ENCODE data around the gene C16orf96. TPM values are rescaled to one million over a fixed set of nuclear protein-coding genes. Genes with fewer than 3 reads are reported as not detected.

C16orf96 gene
- total RNA-seq, 2 experiments from 2014 or later: 0.08 to 0.20 TPM

DNA sequence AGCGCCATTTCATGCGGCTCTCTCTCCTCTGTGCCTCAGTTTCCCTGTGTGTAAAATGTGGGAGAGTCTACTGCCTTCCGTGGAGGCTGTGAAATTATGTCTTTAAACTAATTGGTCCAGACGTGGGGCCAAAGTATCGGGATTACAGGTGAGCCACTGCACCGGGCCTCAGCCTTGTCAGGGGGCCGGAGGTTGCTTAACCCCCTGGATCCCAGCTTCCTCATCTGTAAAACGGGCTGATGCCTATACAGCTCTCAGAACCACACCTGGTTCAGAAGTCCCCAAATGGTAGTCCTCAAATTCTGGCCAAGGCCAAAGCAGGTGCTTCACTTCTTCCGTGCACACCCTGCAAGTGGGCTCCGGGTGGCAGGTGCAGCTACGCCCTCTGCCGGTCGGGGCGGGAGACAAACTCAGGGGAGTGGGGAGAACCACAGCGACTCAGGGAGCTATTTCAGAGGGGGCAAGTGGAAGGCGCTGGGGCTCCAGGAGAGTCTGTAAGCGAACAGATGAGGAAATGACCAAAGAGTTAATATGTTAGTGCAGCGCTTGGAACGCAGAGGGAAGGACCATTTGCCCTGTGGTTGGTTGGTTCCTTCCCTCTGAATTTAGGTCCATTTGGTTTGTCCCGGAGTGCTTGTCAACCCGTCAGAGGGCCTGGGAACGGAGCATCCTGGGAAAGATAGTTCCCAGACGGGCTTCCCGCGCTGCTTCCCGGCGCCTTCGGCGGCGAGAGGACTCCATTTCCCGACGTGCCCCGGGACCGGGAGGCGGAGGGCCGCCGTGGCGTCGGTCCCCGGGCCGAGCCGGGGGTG is 68.1 kb downstream of the C16orf96 start, which contains the start of gene MGRN1:
TSS of gene MGRN1 (plus strand) at position 812 of the 812 bp plus-strand sequence. CDS start 135 bp downstream, outside the sequence.
- no peaks in the 10 kb centered on the region for H3K9me3 Mint-ChIP-seq
- H3K27ac Mint-ChIP-seq: peak within 1 kb of the TSS; percentile 98
- peak; percentile 93 for DNase-seq
- peaks cover 22% of the 10 kb centered on the region for H3K36me3 Mint-ChIP-seq
- H3K4me1 Mint-ChIP-seq: peaks cover 23% of the 10 kb centered on the region
- peak within 1 kb of the TSS; percentile 98 for H3K4me3 Mint-ChIP-seq
- no peaks in the 10 kb centered on the region for H3K27me3 Mint-ChIP-seq

DNA sequence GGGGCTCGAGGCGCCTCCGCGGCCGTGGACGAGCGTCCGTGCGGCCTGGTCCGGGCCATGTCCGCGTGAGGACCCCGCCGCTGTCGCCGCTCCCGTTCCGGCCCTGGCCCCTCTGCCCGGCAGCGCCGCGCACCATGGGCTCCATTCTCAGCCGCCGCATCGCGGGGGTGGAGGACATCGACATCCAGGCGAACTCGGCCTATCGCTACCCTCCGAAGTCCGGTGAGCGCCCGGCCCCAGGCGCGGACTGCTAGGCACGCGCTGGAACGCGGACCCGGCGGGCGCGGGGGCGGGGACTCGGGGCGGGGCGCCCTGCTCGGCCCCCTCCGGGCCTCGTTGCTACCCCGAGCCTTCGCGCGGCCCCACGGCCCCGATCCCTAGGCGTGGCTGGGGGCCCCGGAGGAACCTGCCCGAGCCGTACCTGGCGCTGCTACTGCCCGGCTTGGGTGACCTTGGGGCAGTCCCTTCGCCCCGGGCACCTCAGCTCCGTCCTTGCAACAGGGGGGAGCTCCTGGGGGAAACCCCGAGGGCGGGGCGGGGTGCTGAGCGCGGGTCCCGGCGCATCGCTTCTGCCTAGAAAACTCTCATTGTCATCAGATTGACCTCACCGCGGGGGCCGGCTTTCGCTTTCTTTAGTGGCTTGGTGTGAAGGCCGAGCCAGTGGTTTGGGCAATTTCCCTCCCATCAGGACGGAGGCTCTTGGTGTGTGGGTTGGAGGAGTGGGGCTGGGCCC is 68.9 kb downstream of the C16orf96 start:
- peaks cover 24% of the 10 kb centered on the region for H3K4me1 Mint-ChIP-seq
- no peaks in the 10 kb centered on the region for H3K9me3 Mint-ChIP-seq
- H3K4me3 Mint-ChIP-seq: peak overlapping the region; percentile 98
- no peaks in the 10 kb centered on the region for H3K27me3 Mint-ChIP-seq
- H3K27ac Mint-ChIP-seq: peak overlapping the region; percentile 98
- peak; percentile 89 for DNase-seq
- peaks cover 28% of the 10 kb centered on the region for H3K36me3 Mint-ChIP-seq

DNA sequence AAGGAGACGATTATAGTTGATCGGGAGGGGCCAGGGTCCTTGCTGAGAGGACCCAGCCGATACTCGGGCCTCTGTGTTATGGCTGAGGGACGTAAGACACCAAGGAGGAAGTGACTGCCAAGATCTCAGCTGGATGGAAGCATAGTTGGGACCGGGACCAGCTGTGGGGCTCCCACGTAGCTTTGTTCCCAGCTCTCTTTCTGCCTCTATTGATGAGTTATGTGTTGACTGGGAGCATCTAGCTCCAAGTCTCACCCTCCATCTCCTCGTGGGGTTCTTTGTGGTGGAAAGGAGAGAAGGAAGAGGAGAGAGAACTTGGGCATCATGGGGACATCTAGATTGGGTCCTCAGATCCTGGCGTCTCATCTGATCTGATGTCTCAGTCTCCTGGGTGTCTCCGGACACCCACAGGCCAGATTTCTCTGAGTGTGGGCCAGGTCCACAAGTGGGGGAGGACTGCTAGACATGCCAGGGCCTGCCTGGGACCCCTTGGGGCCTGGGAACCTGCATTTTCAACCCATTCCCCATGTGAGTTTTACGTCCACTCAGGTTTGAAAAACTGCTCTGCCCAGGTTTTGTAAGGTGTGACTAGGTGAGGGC is 69.5 kb downstream of the C16orf96 start:
- H3K27me3 Mint-ChIP-seq: no peaks in the 10 kb centered on the region
- DNase-seq: no peak
- peaks cover 24% of the 10 kb centered on the region for H3K4me1 Mint-ChIP-seq
- H3K36me3 Mint-ChIP-seq: peaks cover 28% of the 10 kb centered on the region
- no peaks in the 10 kb centered on the region for H3K9me3 Mint-ChIP-seq
- H3K4me3 Mint-ChIP-seq: peak overlapping the region; percentile 98
- H3K27ac Mint-ChIP-seq: peak overlapping the region; percentile 98

DNA sequence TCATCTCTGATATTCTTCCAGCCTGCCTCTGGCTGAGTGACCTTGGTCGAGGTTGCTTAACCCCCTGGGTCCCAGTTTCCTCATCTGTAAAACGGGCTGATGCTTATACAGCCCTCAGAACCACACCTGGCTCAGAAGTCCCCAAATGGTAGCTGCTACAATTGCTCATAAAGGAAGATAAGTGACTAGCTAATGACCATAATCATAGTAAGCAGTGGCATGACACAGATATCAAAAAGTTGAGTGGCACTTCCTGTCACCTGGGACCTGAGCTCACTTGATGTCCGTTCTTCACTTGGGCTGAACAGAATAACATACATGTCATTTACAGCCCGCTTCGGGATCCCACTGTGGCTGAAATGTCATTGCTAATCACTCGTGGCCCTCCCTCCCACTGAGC is 70.3 kb downstream of the C16orf96 start:
- Mint-ChIP-seq H3K27me3 (no peaks in the 10 kb centered on the region), H3K36me3 (peaks cover 33% of the 10 kb centered on the region), H3K4me3 (peak overlapping the region; percentile 98), H3K27ac (peak overlapping the region; percentile 98), H3K4me1 (peaks cover 24% of the 10 kb centered on the region), H3K9me3 (peaks cover 1% of the 10 kb centered on the region)
- no peak for DNase-seq

DNA sequence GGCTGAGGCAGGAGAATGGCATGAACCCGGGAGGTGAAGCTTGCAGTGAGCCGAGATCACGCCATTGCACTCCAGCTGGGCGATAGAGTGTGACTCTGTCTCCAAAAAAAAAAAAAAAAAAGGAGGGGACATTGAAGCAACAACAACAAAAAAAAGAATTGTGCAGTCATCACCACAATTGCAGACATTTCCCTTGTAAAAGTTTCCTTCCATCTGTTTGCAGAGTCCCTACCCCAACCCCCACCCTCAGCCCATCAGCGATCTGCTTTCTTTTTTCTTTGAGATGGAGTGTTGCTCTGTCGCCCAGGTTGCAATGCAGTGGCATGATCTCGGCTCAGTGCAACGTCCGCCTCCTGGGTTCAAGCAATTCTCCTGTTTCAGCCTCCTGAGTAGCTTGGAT is 72.1 kb downstream of the C16orf96 start:
- H3K27me3 Mint-ChIP-seq: no peaks in the 10 kb centered on the region
- peaks cover 33% of the 10 kb centered on the region for H3K36me3 Mint-ChIP-seq
- H3K4me1 Mint-ChIP-seq: peaks cover 24% of the 10 kb centered on the region
- H3K4me3 Mint-ChIP-seq: no peak overlapping the region
- H3K27ac Mint-ChIP-seq: no peak overlapping the region
- peaks cover 1% of the 10 kb centered on the region for H3K9me3 Mint-ChIP-seq
- DNase-seq: no peak

DNA sequence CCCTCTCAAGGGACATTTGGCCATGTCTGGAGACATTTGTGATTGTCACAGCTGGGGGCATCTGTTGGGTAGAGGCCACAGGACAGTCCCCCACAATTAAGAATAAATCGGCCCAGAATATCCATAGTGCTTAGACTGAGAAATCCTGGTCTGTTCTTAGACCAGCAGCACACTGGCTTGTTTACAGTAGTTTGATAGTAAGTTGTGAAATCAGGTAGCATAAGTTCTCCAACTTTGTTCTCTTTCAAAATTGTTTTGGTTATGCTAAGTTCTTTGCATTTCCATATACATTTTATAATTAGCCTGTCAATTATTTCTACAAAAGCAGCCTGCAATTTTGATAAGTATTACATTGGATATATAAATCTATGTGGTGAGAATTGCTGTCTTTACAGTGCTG is 75.3 kb downstream of the C16orf96 start:
- Mint-ChIP-seq H3K36me3 (peaks cover 25% of the 10 kb centered on the region), H3K4me1 (peaks cover 10% of the 10 kb centered on the region), H3K27ac (no peak overlapping the region), H3K27me3 (no peaks in the 10 kb centered on the region), H3K9me3 (peaks cover 1% of the 10 kb centered on the region), H3K4me3 (no peak overlapping the region)
- no peak for DNase-seq

DNA sequence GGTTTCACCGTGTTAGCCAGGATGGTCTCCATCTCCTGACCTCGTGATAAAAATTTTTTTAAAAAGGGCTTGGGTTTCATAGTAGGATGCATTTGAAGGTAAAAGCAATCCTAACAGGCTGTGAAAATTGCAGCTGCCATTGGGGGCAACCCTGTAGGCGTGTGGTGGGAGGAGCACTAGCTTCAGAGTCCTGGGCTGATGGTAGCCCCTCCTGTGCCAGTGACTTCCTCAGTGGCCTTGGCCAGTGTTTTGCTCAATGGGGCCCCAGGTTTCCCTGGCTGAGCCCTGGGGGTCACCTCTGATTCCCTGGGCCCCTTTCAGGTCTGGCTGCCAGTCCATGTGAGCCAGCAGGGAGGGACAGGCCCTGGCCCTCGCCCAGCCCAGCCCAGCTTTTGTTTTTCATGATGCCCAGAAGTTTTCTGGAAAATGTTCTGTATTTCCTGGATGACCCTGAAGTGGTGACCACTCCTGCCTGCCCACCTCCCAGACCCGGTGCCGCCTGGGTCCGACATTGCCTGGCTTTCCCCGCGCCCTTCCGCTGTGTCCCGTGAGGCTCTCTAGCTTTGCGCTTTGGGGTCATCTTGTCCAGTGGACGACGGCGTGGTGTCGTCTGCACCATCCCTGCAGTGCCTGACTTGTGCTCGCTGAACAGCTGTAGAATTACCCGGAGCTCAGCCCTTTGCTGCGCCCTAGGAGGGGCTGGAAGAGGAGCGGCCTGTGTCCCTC is 77.9 kb downstream of the C16orf96 start:
- H3K4me1 Mint-ChIP-seq: peaks cover 7% of the 10 kb centered on the region
- H3K27me3 Mint-ChIP-seq: no peaks in the 10 kb centered on the region
- H3K9me3 Mint-ChIP-seq: peaks cover 1% of the 10 kb centered on the region
- no peak for DNase-seq
- no peak overlapping the region for H3K4me3 Mint-ChIP-seq
- H3K27ac Mint-ChIP-seq: no peak overlapping the region
- peaks cover 15% of the 10 kb centered on the region for H3K36me3 Mint-ChIP-seq

DNA sequence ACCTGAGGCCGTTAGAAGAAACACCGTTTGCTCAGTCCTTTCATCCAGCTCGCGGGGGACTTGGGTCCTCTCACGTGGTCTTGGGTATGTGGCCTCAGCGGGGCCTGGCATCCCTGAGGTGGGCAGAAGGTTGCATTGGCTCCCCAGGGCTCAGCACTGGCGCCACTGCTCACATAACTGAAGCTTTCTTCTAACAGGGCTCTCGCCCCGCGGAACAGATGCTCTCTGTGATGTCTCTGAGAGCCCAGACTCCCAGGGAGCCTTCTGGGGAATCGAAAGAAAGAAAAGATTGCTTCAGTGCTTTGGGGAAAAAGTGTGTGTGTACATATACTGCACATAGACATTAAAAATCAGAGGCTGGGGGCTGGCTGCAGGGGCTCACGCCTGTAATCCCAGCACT is 78.6 kb downstream of the C16orf96 start:
- H3K9me3 Mint-ChIP-seq: peaks cover 1% of the 10 kb centered on the region
- H3K4me3 Mint-ChIP-seq: no peak overlapping the region
- H3K36me3 Mint-ChIP-seq: peaks cover 8% of the 10 kb centered on the region
- peaks cover 8% of the 10 kb centered on the region for H3K4me1 Mint-ChIP-seq
- DNase-seq: no peak
- H3K27ac Mint-ChIP-seq: no peak overlapping the region
- H3K27me3 Mint-ChIP-seq: no peaks in the 10 kb centered on the region

DNA sequence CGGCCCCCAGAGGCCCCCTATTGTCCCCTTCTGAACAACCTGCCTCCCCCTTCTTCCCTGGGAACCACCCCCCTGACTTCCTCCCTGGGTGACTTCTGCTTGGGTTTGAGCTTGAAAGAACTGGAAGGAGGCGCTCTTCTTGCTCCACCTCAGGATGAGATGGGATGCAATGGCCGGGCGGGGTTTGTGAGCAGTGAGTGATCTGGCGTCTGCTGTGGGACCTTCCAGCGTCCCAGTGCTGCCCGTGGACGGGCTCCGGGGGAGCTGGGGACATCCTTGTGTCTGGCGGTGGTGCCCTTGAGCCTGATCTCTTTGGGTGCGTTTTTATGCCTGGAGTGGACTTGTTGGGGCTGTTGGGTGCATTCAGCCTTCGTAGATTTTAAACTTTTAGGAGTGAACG is 80.1 kb downstream of the C16orf96 start:
- H3K27me3 Mint-ChIP-seq: no peaks in the 10 kb centered on the region
- H3K4me3 Mint-ChIP-seq: no peak overlapping the region
- no peak overlapping the region for H3K27ac Mint-ChIP-seq
- H3K4me1 Mint-ChIP-seq: peaks cover 20% of the 10 kb centered on the region
- no peaks in the 10 kb centered on the region for H3K9me3 Mint-ChIP-seq
- no peak for DNase-seq
- peaks cover 5% of the 10 kb centered on the region for H3K36me3 Mint-ChIP-seq

DNA sequence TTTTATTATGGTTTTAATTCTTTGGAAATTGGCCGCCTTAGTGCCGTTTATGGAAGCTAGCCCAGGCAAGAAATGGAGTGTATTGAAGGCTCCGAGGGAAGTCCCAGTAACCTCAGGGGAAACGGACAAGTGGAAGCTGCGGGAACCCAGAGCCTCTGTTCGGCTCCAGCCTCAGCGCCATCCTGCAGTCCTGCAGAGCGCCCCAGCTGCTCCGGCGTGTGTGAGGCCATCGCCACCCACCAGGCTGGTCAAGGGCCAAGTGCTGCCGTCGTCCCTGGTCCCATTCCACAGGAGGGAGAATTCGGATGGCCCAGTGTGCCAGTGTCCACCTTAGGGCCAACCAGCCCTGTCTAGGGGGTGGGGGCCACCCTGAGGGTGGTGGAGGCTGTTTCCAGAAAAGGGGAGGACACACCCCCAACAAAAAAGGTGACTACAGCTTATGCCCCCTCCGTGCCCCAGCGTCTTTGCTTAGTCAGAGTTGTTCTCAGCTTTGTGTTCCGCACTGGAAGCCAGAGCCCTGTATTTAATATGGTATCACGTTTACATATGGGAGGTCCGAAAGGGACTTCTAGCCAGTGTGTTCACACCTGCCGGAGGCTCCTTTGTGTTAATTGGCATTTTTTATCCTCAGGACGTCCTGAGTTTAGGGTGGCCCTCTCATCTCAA is 81.5 kb downstream of the C16orf96 start:
- Mint-ChIP-seq H3K9me3 (no peaks in the 10 kb centered on the region), H3K27ac (no peak overlapping the region), H3K27me3 (no peaks in the 10 kb centered on the region), H3K4me1 (peaks cover 21% of the 10 kb centered on the region), H3K4me3 (no peak overlapping the region), H3K36me3 (peaks cover 3% of the 10 kb centered on the region)
- DNase-seq: no peak

DNA sequence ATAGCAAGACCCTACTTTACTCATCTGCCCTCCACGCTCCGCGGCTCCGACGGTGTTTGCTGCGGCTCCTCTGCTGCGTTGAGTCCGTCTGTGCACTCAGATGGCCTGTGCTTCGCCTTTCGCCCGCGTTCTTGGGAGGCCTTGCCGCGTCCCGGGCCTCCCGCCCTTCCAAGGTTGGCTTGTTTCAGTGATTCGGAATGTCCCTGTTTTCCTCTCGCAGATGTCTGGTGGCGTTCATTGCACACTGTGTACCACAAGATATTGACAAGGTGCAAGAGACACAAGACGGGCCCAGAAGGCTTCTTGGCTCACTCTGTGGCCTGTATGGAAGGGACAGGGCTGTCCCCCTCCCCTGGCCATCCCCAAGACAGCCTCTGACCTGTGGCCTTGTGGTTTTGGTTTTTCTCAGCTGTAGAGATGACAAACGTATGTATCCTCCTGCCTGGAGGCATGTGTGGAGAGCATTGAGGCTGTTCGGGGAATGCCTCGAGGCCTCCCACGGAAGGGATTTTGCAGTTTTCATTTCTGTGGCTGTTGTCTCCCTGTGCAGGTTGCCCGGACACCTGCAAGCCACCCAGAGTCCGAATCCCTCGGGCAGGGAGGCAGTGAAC is 83.9 kb downstream of the C16orf96 start:
- DNase-seq: no peak
- peaks cover 21% of the 10 kb centered on the region for H3K4me1 Mint-ChIP-seq
- no peak overlapping the region for H3K4me3 Mint-ChIP-seq
- no peak overlapping the region for H3K27ac Mint-ChIP-seq
- H3K9me3 Mint-ChIP-seq: no peaks in the 10 kb centered on the region
- no peaks in the 10 kb centered on the region for H3K27me3 Mint-ChIP-seq
- H3K36me3 Mint-ChIP-seq: peaks cover 3% of the 10 kb centered on the region

DNA sequence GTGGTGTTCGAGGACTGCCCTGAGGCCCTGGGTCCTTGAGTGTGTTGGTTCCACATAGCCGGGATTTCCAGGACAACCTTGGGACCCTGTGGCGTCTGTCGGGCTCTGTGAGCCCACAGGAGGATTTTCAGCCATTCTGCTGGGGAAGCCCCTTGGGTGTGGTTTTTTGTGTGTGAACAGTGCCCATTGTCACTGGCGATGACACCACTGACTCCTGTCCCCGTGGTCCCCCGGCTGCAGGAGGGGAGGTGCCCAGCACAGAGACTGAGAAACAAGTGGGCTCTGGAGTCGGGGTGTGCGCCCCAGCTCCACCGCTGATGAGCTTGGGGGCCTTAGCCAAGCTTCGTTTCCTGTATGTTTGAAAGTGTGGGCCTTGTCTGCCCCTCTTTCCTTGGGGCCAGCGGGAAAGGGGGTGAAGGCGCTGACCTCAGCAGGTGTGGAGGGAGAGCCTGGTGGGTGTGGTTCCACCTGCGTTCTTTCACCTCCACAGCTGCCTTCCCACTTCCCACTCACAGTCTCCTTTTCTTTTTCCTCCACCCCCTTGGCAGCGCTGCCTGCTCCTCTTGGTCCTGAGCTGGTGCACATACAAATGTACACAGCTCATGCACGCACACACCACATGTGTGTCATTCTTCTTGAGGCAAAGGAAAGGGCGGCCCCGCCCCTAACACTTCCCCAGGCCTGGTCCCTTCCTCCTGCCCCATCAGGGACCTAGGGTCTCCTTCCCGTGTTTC is 84.6 kb downstream of the C16orf96 start:
- Mint-ChIP-seq H3K36me3 (peaks cover 3% of the 10 kb centered on the region), H3K4me3 (no peak overlapping the region), H3K9me3 (no peaks in the 10 kb centered on the region), H3K27ac (no peak overlapping the region), H3K27me3 (no peaks in the 10 kb centered on the region), H3K4me1 (peaks cover 26% of the 10 kb centered on the region)
- no peak for DNase-seq

DNA sequence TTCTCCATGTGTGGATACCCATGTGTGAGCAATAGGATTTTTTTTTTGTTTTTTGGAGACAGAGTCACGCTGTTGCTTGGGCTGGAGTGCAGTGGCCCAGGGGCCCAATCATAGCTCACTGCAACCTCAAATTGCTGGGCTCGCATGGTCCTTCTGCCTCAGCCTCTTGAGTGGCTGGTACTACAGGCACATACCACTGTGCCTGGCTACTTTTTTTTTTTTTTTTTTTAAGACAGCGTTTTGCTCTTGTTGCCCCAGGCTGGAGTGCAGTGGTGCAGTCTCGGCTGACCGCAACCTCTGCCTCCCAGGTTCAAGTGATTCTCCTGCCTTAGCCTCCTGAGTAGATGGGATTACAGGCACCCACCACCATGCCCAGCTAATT is 85.2 kb downstream of the C16orf96 start:
- H3K36me3 Mint-ChIP-seq: peaks cover 3% of the 10 kb centered on the region
- no peaks in the 10 kb centered on the region for H3K9me3 Mint-ChIP-seq
- H3K4me1 Mint-ChIP-seq: peaks cover 25% of the 10 kb centered on the region
- no peak overlapping the region for H3K4me3 Mint-ChIP-seq
- no peak overlapping the region for H3K27ac Mint-ChIP-seq
- DNase-seq: no peak
- H3K27me3 Mint-ChIP-seq: no peaks in the 10 kb centered on the region
